Transverse colon (tissue), 3 donors: ENCODE measurements around the gene ELMO3.

ENCODE experiments used
- EP300 ChIP-seq: sonication (generic); formaldehyde crosslinking; IDR thresholded peaks from one replicate; pipeline ENCODE4 v1.6.1; 2017; ENCODE audit warnings: antibody characterized with exemption, low read depth
- TF ChIP-seq, protein P1 (sequence below), 5 experiments: fragments of 200-600 bp in 3 of 5; fragments of 450-650 bp in 2 of 5; sonication (generic) in 3 of 5; IDR thresholded peaks; 1 replicate in 2 of 5; 2 replicates in 3 of 5; pipeline ENCODE4 v1.5.1; 2016 to 2017; ENCODE audit warnings: antibody characterized with exemption in 5 of 5, inconsistent platforms in 3 of 5, mild to moderate bottlenecking in 2 of 5, moderate library complexity in 1 of 5

DNA sequence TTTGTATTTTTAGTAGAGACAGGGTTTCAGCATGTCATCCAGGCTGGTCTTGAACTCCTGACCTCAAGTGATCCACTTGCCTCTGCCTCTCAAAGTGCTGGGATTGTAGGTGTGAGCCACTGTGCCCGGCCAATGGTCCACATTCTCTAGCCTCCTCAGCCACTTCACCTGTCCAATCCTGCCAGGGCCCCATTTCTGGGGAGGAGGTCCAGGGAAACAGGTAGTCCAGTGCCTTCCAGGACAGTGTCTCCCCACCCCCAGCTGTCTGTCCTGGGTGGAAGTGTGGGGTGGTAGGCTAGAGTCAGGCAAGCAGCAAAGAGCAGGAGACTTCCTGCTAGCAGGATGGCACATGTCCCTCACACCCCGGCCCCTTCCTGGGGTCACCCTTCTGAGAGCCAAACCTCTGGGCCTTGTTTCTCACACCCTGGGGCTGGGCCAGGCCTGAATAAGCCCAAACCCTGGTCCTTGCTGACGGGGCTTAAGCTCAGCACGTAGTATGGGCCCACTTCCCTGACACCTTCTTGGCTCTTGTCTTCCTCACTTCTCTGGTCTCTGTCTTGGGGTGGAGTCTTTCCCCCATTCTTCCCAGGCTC, 43.3 kb downstream of the ELMO3 start:
- TF ChIP-seq EP300 = no peak
- TF ChIP-seq, protein P1, sequence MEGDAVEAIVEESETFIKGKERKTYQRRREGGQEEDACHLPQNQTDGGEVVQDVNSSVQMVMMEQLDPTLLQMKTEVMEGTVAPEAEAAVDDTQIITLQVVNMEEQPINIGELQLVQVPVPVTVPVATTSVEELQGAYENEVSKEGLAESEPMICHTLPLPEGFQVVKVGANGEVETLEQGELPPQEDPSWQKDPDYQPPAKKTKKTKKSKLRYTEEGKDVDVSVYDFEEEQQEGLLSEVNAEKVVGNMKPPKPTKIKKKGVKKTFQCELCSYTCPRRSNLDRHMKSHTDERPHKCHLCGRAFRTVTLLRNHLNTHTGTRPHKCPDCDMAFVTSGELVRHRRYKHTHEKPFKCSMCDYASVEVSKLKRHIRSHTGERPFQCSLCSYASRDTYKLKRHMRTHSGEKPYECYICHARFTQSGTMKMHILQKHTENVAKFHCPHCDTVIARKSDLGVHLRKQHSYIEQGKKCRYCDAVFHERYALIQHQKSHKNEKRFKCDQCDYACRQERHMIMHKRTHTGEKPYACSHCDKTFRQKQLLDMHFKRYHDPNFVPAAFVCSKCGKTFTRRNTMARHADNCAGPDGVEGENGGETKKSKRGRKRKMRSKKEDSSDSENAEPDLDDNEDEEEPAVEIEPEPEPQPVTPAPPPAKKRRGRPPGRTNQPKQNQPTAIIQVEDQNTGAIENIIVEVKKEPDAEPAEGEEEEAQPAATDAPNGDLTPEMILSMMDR (IDR thresholded peaks at IDR 0.05) = no peak
